C4-2B (cell line): ENCODE results near the gene ELFN2.

Experiments
- CTCF ChIP-seq: fragments of 450-650 bp; conservative IDR thresholded peaks from 2 replicates; pipeline ENCODE4 v1.5.1; 2017; ENCODE audit warnings: mild to moderate bottlenecking
- ZFX ChIP-seq: fragments of 450-650 bp; IDR thresholded peaks from 2 replicates; pipeline ENCODE4 v1.6.1; 2017

GRCh38 chr22:37379722-37380121 is 47.6 kb downstream of the ELFN2 start:
- TF ChIP-seq CTCF (no peak), ZFX (no peak)
